Astrocyte (in vitro differentiated cells and primary cell): Measurements from ENCODE around the gene HSD11B1. TPM values are rescaled to one million over a fixed set of nuclear protein-coding genes. Genes with fewer than 3 reads are reported as not detected.

ENCODE experiments used
- DNase-seq: peaks from one replicate; pipeline ENCODE4 v3.0.0-alpha.2; 2010; ENCODE audit warnings: low read depth
- FAIRE-seq: peaks from 2 replicates; lab custom pipeline; 2011; peaks lifted over from hg19 to GRCh38; lab: Jason Lieb, UNC
- H2AFZ ChIP-seq: 2 replicates; pipeline ENCODE4 v1.6.0; 2012; ENCODE audit warnings: low read depth, low read length, inconsistent platforms
- H3K27ac ChIP-seq: 2 replicates; pipeline ENCODE4 v1.5.1; 2011; ENCODE audit warnings: low read depth, low read length, inconsistent platforms
- H3K27me3 ChIP-seq: 2 replicates; pipeline ENCODE4 v1.6.0; 2011; ENCODE audit warnings: low read length, inconsistent platforms; ENCODE audit not compliant: insufficient read depth
- H3K36me3 ChIP-seq: 2 replicates; pipeline ENCODE4 v1.5.1; 2011; ENCODE audit warnings: low read length, inconsistent platforms; ENCODE audit not compliant: insufficient read depth
- H3K4me1 ChIP-seq: 2 replicates; pipeline ENCODE4 v1.5.1; 2011; ENCODE audit warnings: low read length, inconsistent platforms; ENCODE audit not compliant: insufficient read depth
- H3K4me2 ChIP-seq: 2 replicates; pipeline ENCODE4 v1.6.0; 2012; ENCODE audit warnings: low read length, inconsistent platforms
- H3K4me3 ChIP-seq: 2 replicates; pipeline ENCODE4 v1.5.1; 2011; ENCODE audit warnings: low read depth, mild to moderate bottlenecking, low read length, inconsistent platforms; ENCODE audit not compliant: insufficient read depth
- H3K79me2 ChIP-seq: 2 replicates; pipeline ENCODE4 v1.6.0; 2012; ENCODE audit warnings: mild to moderate bottlenecking, low read length, inconsistent platforms; ENCODE audit not compliant: insufficient read depth
- H3K9ac ChIP-seq: 2 replicates; pipeline ENCODE4 v1.6.0; 2012; ENCODE audit warnings: mild to moderate bottlenecking, low read length, inconsistent platforms
- H3K9me3 ChIP-seq: 2 replicates; pipeline ENCODE4 v1.5.1; 2012; ENCODE audit warnings: low read depth, mild to moderate bottlenecking, low read length, inconsistent platforms; ENCODE audit not compliant: insufficient read depth
- H4K20me1 ChIP-seq: 2 replicates; pipeline ENCODE4 v1.6.0; 2012; ENCODE audit warnings: low read length, inconsistent platforms; ENCODE audit not compliant: insufficient read depth
- H3K27ac Mint-ChIP-seq: one replicate; pipeline ENCODE4 v1.8.0; 2021; ENCODE audit warnings: mild to moderate bottlenecking, mixed read lengths; ENCODE audit not compliant: unreplicated experiment
- H3K27me3 Mint-ChIP-seq: one replicate; pipeline ENCODE4 v1.8.0; 2021; ENCODE audit warnings: low read depth, mixed read lengths; ENCODE audit not compliant: unreplicated experiment
- H3K36me3 Mint-ChIP-seq: one replicate; pipeline ENCODE4 v1.8.0; 2021; ENCODE audit warnings: low read depth, mixed read lengths; ENCODE audit not compliant: unreplicated experiment
- H3K4me1 Mint-ChIP-seq: one replicate; pipeline ENCODE4 v1.8.0; 2021; ENCODE audit warnings: low read depth, mixed read lengths; ENCODE audit not compliant: unreplicated experiment
- H3K4me3 Mint-ChIP-seq: one replicate; pipeline ENCODE4 v1.8.0; 2021; ENCODE audit warnings: mild to moderate bottlenecking, moderate library complexity, mixed read lengths; ENCODE audit not compliant: unreplicated experiment
- H3K9me3 Mint-ChIP-seq: one replicate; pipeline ENCODE4 v1.8.0; 2021; ENCODE audit warnings: mild to moderate bottlenecking, mixed read lengths; ENCODE audit not compliant: unreplicated experiment
- EZH2 ChIP-seq: IDR thresholded peaks from 2 replicates; pipeline ENCODE4 v1.6.1; 2012; ENCODE audit warnings: mild to moderate bottlenecking, low read length, inconsistent platforms; ENCODE audit not compliant: insufficient read depth
- total RNA-seq: library from RNA; stranded (reverse); gene quantifications from 2 replicates; pipeline ENCODE4 v1.2.1, GENCODE V29; 2021
- TF ChIP-seq, protein P1 (sequence below): IDR thresholded peaks from 2 replicates; pipeline ENCODE4 v1.5.1; 2011; ENCODE audit warnings: low read depth, mild to moderate bottlenecking, inconsistent platforms, low read length, moderate library complexity; ENCODE audit not compliant: insufficient read depth

Gene HSD11B1
- total RNA-seq, 1 donor from 2014 or later = not detected

DNA sequence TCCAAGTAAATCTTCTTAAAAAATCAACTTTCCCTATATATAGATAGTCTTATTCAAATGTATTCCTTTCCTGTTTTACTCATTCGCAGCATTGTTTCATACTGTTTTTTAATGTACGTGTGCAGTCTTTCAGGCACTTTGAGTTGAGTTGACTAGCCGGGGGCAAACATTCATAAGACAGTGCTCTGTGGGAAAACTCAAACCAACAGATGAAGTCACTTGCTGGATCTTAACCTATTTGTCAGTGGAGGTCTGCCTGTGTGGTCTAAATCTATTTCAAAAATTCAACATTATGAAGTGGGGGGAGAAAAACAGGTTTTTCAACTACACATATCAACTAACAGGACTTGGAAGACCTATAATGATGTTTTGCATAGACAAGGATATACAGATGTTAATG lies 6.2 kb downstream of the HSD11B1 start:
- Histone ChIP-seq H3K4me2 (no peak overlapping the region), H3K9me3 (no peaks in the 10 kb centered on the region), H4K20me1 (no peaks in the 10 kb centered on the region), H3K4me3 (no peak overlapping the region), H3K9ac (no peak overlapping the region), H3K27me3 (peaks cover 3% of the 10 kb centered on the region), H3K36me3 (no peaks in the 10 kb centered on the region), H2AFZ (no peak overlapping the region), H3K27ac (no peak overlapping the region), H3K4me1 (no peaks in the 10 kb centered on the region), H3K79me2 (no peaks in the 10 kb centered on the region)
- DNase-seq (no peak), FAIRE-seq (no peak)
- no peaks in the 10 kb centered on the region for H3K9me3 Mint-ChIP-seq
- no peaks in the 10 kb centered on the region for H3K4me1 Mint-ChIP-seq
- peaks cover 19% of the 10 kb centered on the region for H3K27me3 Mint-ChIP-seq
- no peaks in the 10 kb centered on the region for H3K36me3 Mint-ChIP-seq
- TF ChIP-seq EZH2 = no peak
- TF ChIP-seq, protein P1, sequence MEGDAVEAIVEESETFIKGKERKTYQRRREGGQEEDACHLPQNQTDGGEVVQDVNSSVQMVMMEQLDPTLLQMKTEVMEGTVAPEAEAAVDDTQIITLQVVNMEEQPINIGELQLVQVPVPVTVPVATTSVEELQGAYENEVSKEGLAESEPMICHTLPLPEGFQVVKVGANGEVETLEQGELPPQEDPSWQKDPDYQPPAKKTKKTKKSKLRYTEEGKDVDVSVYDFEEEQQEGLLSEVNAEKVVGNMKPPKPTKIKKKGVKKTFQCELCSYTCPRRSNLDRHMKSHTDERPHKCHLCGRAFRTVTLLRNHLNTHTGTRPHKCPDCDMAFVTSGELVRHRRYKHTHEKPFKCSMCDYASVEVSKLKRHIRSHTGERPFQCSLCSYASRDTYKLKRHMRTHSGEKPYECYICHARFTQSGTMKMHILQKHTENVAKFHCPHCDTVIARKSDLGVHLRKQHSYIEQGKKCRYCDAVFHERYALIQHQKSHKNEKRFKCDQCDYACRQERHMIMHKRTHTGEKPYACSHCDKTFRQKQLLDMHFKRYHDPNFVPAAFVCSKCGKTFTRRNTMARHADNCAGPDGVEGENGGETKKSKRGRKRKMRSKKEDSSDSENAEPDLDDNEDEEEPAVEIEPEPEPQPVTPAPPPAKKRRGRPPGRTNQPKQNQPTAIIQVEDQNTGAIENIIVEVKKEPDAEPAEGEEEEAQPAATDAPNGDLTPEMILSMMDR = no peak
- H3K27ac Mint-ChIP-seq = no peak overlapping the region
- no peak overlapping the region for H3K4me3 Mint-ChIP-seq

DNA sequence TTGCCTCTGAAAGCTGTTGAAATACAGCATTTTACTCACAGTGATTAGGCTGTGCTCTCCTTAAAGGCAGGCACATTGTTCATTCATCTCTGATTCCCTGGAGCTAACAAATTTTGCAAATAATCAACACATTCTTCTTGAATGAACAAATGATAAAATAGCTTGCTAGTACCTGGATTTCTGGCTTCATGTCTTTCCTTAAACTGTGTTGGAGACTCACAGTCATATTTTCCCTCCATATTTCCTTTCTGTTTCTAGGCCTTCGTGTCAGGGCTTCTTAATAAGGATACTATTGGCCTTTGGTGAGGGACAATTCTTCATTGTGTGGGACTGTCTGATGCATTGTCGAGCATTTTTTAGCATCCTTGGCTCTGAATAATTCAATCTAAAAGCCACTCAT lies 9.7 kb downstream of the HSD11B1 start:
- H3K36me3 ChIP-seq = no peaks in the 10 kb centered on the region
- H3K9me3 ChIP-seq = no peaks in the 10 kb centered on the region
- no peak overlapping the region for H3K4me3 ChIP-seq
- Mint-ChIP-seq H3K27me3 (peaks cover under 1% of the 10 kb centered on the region), H3K4me3 (no peak overlapping the region), H3K9me3 (no peaks in the 10 kb centered on the region), H3K36me3 (no peaks in the 10 kb centered on the region), H3K27ac (no peak overlapping the region), H3K4me1 (no peaks in the 10 kb centered on the region)
- H3K4me1 ChIP-seq = no peaks in the 10 kb centered on the region
- no peak overlapping the region for H3K27ac ChIP-seq
- H3K79me2 ChIP-seq = no peaks in the 10 kb centered on the region
- no peak overlapping the region for H3K9ac ChIP-seq
- no peak for TF ChIP-seq EZH2
- TF ChIP-seq, protein P1 = no peak
- DNase-seq (no peak), FAIRE-seq (no peak)
- no peaks in the 10 kb centered on the region for H3K27me3 ChIP-seq
- H4K20me1 ChIP-seq = no peaks in the 10 kb centered on the region
- no peak overlapping the region for H2AFZ ChIP-seq
- no peak overlapping the region for H3K4me2 ChIP-seq

DNA sequence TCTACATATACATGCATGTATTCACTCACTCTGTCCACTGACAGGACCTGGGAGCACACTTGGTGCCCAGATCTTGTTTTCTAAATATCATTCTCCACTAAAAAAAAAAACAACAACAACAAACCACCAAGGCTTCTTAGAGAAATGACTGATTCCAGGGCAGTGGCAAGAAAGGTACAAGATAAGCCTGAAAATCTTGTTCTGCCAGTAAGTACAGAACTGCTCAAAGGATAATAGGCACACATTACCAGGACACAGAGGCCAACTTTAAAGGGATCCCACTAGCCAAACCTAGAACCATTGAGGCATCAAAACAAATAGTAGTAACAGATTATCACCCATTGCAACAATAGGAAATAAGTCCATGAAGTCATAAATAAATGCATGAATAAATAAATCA lies 10.7 kb downstream of the HSD11B1 start:
- Histone ChIP-seq H3K9ac (no peak overlapping the region), H4K20me1 (no peaks in the 10 kb centered on the region), H3K36me3 (no peaks in the 10 kb centered on the region), H3K4me2 (no peak overlapping the region), H3K27ac (no peak overlapping the region), H3K9me3 (no peaks in the 10 kb centered on the region), H3K4me1 (no peaks in the 10 kb centered on the region), H3K27me3 (no peaks in the 10 kb centered on the region), H3K79me2 (no peaks in the 10 kb centered on the region), H3K4me3 (no peak overlapping the region), H2AFZ (no peak overlapping the region)
- TF ChIP-seq, protein P1 = no peak
- no peak for TF ChIP-seq EZH2
- H3K27me3 Mint-ChIP-seq = peaks cover 2% of the 10 kb centered on the region
- H3K4me1 Mint-ChIP-seq = no peaks in the 10 kb centered on the region
- no peak overlapping the region for H3K4me3 Mint-ChIP-seq
- H3K27ac Mint-ChIP-seq = no peak overlapping the region
- FAIRE-seq (peak; percentile 37), DNase-seq (no peak)
- no peaks in the 10 kb centered on the region for H3K36me3 Mint-ChIP-seq
- no peaks in the 10 kb centered on the region for H3K9me3 Mint-ChIP-seq
